PC-3 (cell line): ENCODE results near the gene SLC2A4. TPM values are rescaled to one million over a fixed set of nuclear protein-coding genes. Genes with fewer than 3 reads are reported as not detected.

Experiments
- ATAC-seq: fragments of 200-7000 bp; cut with Tn5 transposase; 2 replicates; pipeline ENCODE4 v1.9.1; 2020; ENCODE audit warnings: mild to moderate bottlenecking, moderate library complexity
- BruUV-seq: library from RNA; stranded (reverse); fragments of 400-500 nt; replicated peaks from 2 replicates; lab custom pipeline; 2021; lab: Mats Ljungman, UMichigan
- CTCF ChIA-PET: fragments of 300-600 bp; sonication (Branson Sonifier 250); formaldehyde crosslinking; loops from one replicate; lab custom pipeline; 2022; ENCODE audit warnings: antibody characterized with exemption; lab: Charles Lee
- POLR2A ChIA-PET: fragments of 300-600 bp; sonication (Branson Sonifier 250); formaldehyde crosslinking; loops from one replicate; lab custom pipeline; 2022; ENCODE audit warnings: antibody characterized with exemption; ENCODE audit not compliant: unreplicated experiment; lab: Charles Lee
- DNase-seq: peaks from one replicate; pipeline ENCODE4 v3.0.0-alpha.2; 2015
- H2AFZ ChIP-seq: fragments of 300-600 bp; sonication (generic); 2 replicates; pipeline ENCODE4 v1.6.0; 2016; ENCODE audit warnings: antibody characterized with exemption, low read length
- H3F3A ChIP-seq: fragments of 300-600 bp; sonication (generic); one replicate; pipeline ENCODE4 v1.6.0; 2017; ENCODE audit warnings: antibody characterized with exemption, low read length, control low read depth, mild to moderate bottlenecking; ENCODE audit not compliant: unreplicated experiment
- H3K27ac ChIP-seq: fragments of 300-600 bp; sonication (generic); 2 replicates; pipeline ENCODE4 v1.5.1; 2016; ENCODE audit warnings: mild to moderate bottlenecking, low read length
- H3K27me3 ChIP-seq: fragments of 300-600 bp; sonication (generic); 2 replicates; pipeline ENCODE4 v1.6.1; 2016; ENCODE audit warnings: low read length, mixed read lengths
- H3K36me3 ChIP-seq: fragments of 300-600 bp; sonication (generic); 2 replicates; pipeline ENCODE4 v1.6.1; 2016; ENCODE audit warnings: low read depth, mixed run types, low read length, mixed read lengths
- H3K4me1 ChIP-seq: fragments of 300-600 bp; sonication (generic); 2 replicates; pipeline ENCODE4 v1.5.1; 2016; ENCODE audit warnings: low read length; ENCODE audit not compliant: insufficient read depth
- H3K4me2 ChIP-seq: fragments of 300-600 bp; sonication (generic); 2 replicates; pipeline ENCODE4 v1.6.0; 2016; ENCODE audit warnings: low read length
- H3K4me3 ChIP-seq: fragments of 300-600 bp; sonication (generic); 2 replicates; pipeline ENCODE4 v1.5.1; 2016; ENCODE audit warnings: mild to moderate bottlenecking, low read length, mixed read lengths
- H3K79me2 ChIP-seq: fragments of 300-600 bp; sonication (generic); 2 replicates; pipeline ENCODE4 v1.6.1; 2017; ENCODE audit warnings: low read length, mixed read lengths
- H3K9ac ChIP-seq: fragments of 300-600 bp; sonication (generic); 2 replicates; pipeline ENCODE4 v1.6.0; 2016; ENCODE audit warnings: mild to moderate bottlenecking, low read length
- H3K9me2 ChIP-seq: fragments of 300-600 bp; sonication (generic); replicated peaks from 2 replicates; pipeline ENCODE4 v1.6.1; 2016; ENCODE audit warnings: mixed run types, low read length, mixed read lengths
- H3K9me3 ChIP-seq: fragments of 300-600 bp; sonication (generic); 2 replicates; pipeline ENCODE4 v1.6.1; 2016; ENCODE audit warnings: low read length, mixed read lengths
- H4K20me1 ChIP-seq: fragments of 300-600 bp; sonication (generic); 2 replicates; pipeline ENCODE4 v1.6.1; 2016; ENCODE audit warnings: low read length, mixed read lengths
- EZH2 ChIP-seq: fragments of 300-600 bp; sonication (generic); IDR thresholded peaks from one replicate; pipeline ENCODE4 v1.6.1; 2017; ENCODE audit warnings: antibody characterized with exemption, mild to moderate bottlenecking, low read length; ENCODE audit not compliant: unreplicated experiment
- EZH2phosphoT487 ChIP-seq: fragments of 300-600 bp; sonication (generic); IDR thresholded peaks from 2 replicates; pipeline ENCODE4 v1.6.1; 2018; ENCODE audit warnings: mild to moderate bottlenecking, antibody characterized with exemption, low read length, borderline replicate concordance
- intact Hi-C: fragments of 100-400 bp; cut with micrococcal nuclease; formaldehyde crosslinking; loops from 2 replicates; pipeline ENCODE4 v1.9.0; 2023
- total RNA-seq: library from RNA; depleted of rRNA; stranded (reverse); fragments of >200 nt; gene quantifications from 2 replicates; pipeline ENCODE4 v1.2.3, GENCODE V29; 2014
- TF ChIP-seq, protein P1 (sequence below): fragments of 300-600 bp; sonication (generic); conservative IDR thresholded peaks from 2 replicates; pipeline ENCODE4 v1.5.1; 2017; ENCODE audit warnings: antibody characterized with exemption, low read depth, mild to moderate bottlenecking, low read length

SLC2A4 gene
- total RNA-seq, 1 experiment from 2014 or later = 0.29 TPM

DNA sequence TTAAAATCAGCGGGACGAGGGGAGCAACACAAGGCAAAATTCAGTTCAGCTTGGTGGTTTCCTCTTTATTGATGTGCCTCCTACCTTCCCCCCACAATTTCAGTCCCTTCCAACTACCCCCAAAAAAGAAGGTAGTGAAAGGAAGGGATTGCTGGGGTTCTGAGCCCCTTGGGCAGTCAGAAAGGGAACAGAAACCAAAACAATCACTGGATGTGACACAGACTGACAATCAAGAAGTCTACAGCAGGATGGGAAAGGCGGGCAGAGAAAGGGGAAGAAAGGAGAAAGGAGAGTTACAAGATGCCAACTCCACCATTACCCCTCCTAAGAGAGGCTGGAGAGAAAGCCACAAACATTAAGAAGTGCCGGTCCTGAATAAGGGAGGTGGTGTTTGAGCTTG, 41.1 kb upstream of the SLC2A4 start:
- 0 out of 2 replicates have a peak overlapping the region, but pooled peaks have one; percentile 23 for H3K9ac ChIP-seq
- H3K27ac ChIP-seq = no peak overlapping the region

DNA sequence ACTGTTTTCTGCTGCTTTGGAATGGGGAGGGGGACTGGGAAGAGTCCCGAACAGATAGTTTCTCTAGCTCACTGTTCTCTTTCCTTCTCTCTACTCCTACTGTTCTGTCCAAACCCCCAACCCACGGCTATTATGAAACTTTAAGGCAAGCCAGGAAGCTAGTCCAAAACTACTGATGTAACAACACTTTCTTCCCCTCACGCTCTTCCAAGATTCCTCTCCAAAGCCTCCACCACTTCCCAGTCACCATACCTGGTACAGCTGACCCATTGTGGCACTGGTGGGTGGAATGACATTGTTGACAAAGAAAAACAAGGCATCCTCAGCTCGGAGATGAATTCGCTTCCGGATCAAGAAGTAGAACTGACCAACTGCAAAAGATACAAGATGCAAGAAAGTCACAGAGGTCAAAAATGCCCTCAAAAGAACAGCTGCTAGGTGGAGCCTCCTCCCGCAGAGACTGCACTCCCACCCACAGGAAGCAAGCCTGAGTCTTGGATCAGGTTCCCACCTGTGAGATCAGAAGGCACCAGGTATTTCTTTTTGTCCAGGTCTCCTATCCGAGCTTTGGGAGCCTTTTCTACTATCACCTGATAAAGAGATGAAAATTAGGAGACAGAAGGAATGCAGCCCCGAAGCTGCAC, 40.3 kb upstream of the SLC2A4 start:
- Histone ChIP-seq H3K9me2 (no peaks in the 10 kb centered on the region), H3K4me1 (peaks cover 23% of the 10 kb centered on the region), H3F3A (no peaks in the 10 kb centered on the region), H3K9me3 (no peaks in the 10 kb centered on the region), H3K79me2 (peaks cover 51% of the 10 kb centered on the region), H2AFZ (0 out of 2 replicates have a peak overlapping the region, but pooled peaks have one; percentile 80), H3K4me2 (peak overlapping the region; percentile 99), H3K27ac (peak overlapping the region; percentile 69), H3K27me3 (no peaks in the 10 kb centered on the region), H4K20me1 (no peaks in the 10 kb centered on the region), H3K4me3 (peak overlapping the region; percentile 86), H3K9ac (peak overlapping the region; percentile 89), H3K36me3 (peaks cover 9% of the 10 kb centered on the region; the same call in 1 of the 2 replicates)
- intact Hi-C loops = loop anchor here (5.0 kb wide), 1 partner anchor 66 kb away; the partner anchor contains the start of gene EIF5A
- BruUV-seq = no TSS peak
- CTCF ChIA-PET = interaction anchor here (0.6 kb wide), 1 partner anchor 40 kb away, joined by 3 read pairs; the partner anchor contains the start of gene SLC2A4
- TF ChIP-seq EZH2 (no peak), EZH2phosphoT487 (no peak)
- TF ChIP-seq, protein P1, sequence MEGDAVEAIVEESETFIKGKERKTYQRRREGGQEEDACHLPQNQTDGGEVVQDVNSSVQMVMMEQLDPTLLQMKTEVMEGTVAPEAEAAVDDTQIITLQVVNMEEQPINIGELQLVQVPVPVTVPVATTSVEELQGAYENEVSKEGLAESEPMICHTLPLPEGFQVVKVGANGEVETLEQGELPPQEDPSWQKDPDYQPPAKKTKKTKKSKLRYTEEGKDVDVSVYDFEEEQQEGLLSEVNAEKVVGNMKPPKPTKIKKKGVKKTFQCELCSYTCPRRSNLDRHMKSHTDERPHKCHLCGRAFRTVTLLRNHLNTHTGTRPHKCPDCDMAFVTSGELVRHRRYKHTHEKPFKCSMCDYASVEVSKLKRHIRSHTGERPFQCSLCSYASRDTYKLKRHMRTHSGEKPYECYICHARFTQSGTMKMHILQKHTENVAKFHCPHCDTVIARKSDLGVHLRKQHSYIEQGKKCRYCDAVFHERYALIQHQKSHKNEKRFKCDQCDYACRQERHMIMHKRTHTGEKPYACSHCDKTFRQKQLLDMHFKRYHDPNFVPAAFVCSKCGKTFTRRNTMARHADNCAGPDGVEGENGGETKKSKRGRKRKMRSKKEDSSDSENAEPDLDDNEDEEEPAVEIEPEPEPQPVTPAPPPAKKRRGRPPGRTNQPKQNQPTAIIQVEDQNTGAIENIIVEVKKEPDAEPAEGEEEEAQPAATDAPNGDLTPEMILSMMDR = no peak
- DNase-seq (no peak), ATAC-seq (no peak)
- POLR2A ChIA-PET = interaction anchor here (0.6 kb wide), 1 partner anchor 20 kb away, joined by 9 read pairs; no protein-coding TSS in a partner anchor

More for the DNA sequence above, 41.1 kb upstream of the SLC2A4 start:
- H3F3A ChIP-seq = peaks cover 6% of the 10 kb centered on the region
- DNase-seq (no peak), ATAC-seq (no peak)
- ChIA-PET POLR2A (no interaction called here), CTCF (no interaction called here)
- H3K79me2 ChIP-seq = peaks cover 54% of the 10 kb centered on the region
- no peaks in the 10 kb centered on the region for H4K20me1 ChIP-seq
- peak overlapping the region; percentile 86 for H3K4me3 ChIP-seq
- no TSS peak for BruUV-seq
- no peak overlapping the region for H2AFZ ChIP-seq
- H3K4me1 ChIP-seq = peaks cover 31% of the 10 kb centered on the region
- no peaks in the 10 kb centered on the region for H3K9me2 ChIP-seq
- H3K9me3 ChIP-seq = no peaks in the 10 kb centered on the region
- H3K27me3 ChIP-seq = no peaks in the 10 kb centered on the region
- intact Hi-C loops = loop anchor here (5.0 kb wide), 1 partner anchor 67 kb away; the partner anchor contains the start of gene EIF5A
- peak overlapping the region; percentile 99 for H3K4me2 ChIP-seq
- TF ChIP-seq, protein P1 = no peak
- TF ChIP-seq EZH2phosphoT487 (no peak), EZH2 (no peak)
- peaks cover 13% of the 10 kb centered on the region; the same call in 1 of the 2 replicates for H3K36me3 ChIP-seq
